B cell (primary cell): ENCODE data around the gene ARHGAP15.

Source experiments
- CTCF ChIP-seq: fragments of 200-600 bp; IDR thresholded peaks from one replicate; pipeline ENCODE4 v1.8.0; 2022; ENCODE audit warnings: antibody characterized with exemption, mild to moderate bottlenecking
- EZH2 ChIP-seq: IDR thresholded peaks from 2 replicates; pipeline ENCODE4 v1.6.1; 2012; ENCODE audit warnings: borderline replicate concordance, low read depth, mild to moderate bottlenecking, moderate library complexity, low read length; ENCODE audit not compliant: insufficient read depth, poor library complexity, severe bottlenecking

GRCh38 chr2:143133783-143134182 lies 4.6 kb downstream of the ARHGAP15 start:
- TF ChIP-seq CTCF (no peak), EZH2 (no peak)
